Bronchial epithelial cell (primary cell): ENCODE results near the gene MICAL3. TPM values are rescaled to one million over a fixed set of nuclear protein-coding genes. Genes with fewer than 3 reads are reported as not detected.
A peak's percentile ranks its signal among the peaks of the same experiment; 100 is the strongest.

Source experiments
- DNase-seq: peaks from one replicate; pipeline ENCODE4 v3.0.0-alpha.2; 2010; ENCODE audit warnings: low read depth
- FAIRE-seq: peaks from 2 replicates; lab custom pipeline; 2011; peaks lifted over from hg19 to GRCh38; lab: Jason Lieb, UNC
- H3K27me3 ChIP-seq: 2 replicates; pipeline ENCODE4 v1.5.1; 2011; ENCODE audit warnings: low read length; ENCODE audit not compliant: control insufficient read depth, insufficient read depth
- H3K36me3 ChIP-seq: 2 replicates; pipeline ENCODE4 v1.5.1; 2011; ENCODE audit warnings: low read length; ENCODE audit not compliant: control insufficient read depth, insufficient read depth
- H3K4me3 ChIP-seq: 2 replicates; pipeline ENCODE4 v1.5.1; 2011; ENCODE audit warnings: mild to moderate bottlenecking, low read depth, low read length, control low read depth
- CTCF ChIP-seq: IDR thresholded peaks from 2 replicates; pipeline ENCODE4 v1.5.1; 2011; ENCODE audit warnings: mild to moderate bottlenecking, moderate library complexity, low read length, control low read depth, inconsistent platforms; ENCODE audit not compliant: insufficient read depth, severe bottlenecking
- total RNA-seq: library from RNA; depleted of rRNA; stranded (reverse); fragments of >200 nt; gene quantifications from 2 replicates; pipeline ENCODE4 v1.2.1, GENCODE V29; 2014

MICAL3 gene
- total RNA-seq, 1 donor from 2014 or later: 13.4 TPM

DNA sequence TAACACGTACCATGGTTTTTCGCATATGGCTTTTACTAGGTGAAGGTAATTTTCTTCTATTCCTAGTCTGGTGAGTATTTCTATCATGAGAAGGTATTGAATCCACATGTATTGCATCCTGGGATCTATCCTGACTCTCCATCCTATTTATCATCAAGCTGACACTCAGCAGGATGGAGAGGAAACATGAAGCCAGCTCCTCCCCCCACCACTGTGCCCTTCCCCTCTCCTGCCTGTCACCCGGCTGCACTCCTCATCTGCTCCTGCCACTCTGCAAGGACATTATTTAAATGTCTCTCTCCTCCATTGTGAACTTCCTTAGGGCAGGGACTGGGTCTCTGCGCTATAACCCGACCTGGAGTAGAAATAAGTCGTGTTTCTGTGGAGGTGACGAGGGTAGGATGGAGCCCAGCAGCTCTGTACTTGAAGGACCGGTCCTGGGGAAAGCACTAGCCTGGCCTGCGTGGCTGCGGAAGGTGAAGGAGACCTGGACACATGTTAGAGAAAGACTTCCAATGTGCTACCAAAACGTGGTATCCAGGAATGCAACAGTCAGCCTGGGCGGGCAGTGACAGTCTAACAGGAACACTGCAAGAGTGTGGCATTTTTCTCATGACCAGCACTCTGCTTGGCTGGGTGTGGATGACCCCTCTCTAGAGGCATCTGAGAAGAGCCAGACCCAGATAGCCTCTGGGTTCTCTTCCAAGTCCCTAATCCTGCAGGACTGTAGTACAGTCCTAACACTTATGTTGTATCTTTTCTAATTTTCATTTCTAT is 111.2 kb downstream of the MICAL3 start:
- Histone ChIP-seq H3K36me3 (no peaks in the 10 kb centered on the region), H3K27me3 (no peaks in the 10 kb centered on the region), H3K4me3 (no peak overlapping the region)
- DNase-seq: no peak
- no peak for FAIRE-seq
- TF ChIP-seq CTCF: no peak

- FAIRE-seq (no peak), DNase-seq (no peak)
- Histone ChIP-seq H3K4me3 (no peak overlapping the region), H3K36me3 (no peaks in the 10 kb centered on the region), H3K27me3 (no peaks in the 10 kb centered on the region)
- TF ChIP-seq CTCF: no peak
Measured at GRCh38 chr22:17911887-17912286, 112.5 kb downstream of the MICAL3 start.

- no peak for FAIRE-seq
- no peak for DNase-seq
- Histone ChIP-seq H3K27me3 (no peaks in the 10 kb centered on the region), H3K36me3 (peaks cover 2% of the 10 kb centered on the region), H3K4me3 (no peak overlapping the region)
- no peak for TF ChIP-seq CTCF
Measured at GRCh38 chr22:17911312-17911705, 113.1 kb downstream of the MICAL3 start.

DNA sequence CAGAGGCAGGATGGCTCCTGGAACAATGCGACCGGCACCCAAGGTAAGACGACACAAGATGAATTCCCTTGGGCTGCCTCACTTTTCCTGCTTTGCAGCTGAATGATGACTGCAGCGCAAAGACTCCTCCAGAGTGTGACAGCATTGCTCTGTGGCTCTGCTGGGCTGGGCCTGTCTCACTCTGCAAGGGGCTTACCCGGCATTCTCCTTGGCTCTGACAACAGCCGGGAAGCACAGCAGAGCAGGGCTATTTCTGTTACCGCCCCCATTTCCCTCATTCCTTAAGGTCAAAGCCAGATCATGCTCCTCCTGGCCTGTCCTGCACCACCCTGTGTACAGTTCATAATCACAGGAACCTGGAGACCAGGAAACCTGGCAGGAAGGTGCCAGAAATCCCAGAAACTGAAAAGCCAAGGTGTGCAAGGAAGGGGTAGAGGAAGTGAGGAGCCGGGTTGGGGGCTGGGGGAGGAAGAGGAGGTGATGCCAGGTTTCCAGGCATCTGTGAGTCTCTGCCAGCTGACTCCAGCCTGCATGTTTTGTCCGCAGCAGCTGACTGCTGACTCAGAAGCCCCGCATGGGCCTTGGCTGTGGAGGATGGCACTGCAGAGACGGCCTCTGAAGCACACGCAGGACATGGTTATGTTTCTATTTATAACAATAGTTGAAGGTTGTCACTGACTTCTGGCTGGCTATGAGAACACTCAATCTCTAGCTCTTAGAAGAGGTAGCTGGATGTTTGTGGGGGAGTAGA is 113.6 kb downstream of the MICAL3 start:
- DNase-seq (peak; percentile 66), FAIRE-seq (no peak)
- TF ChIP-seq CTCF: peak; percentile 32
- Histone ChIP-seq H3K27me3 (no peaks in the 10 kb centered on the region), H3K36me3 (peaks cover 6% of the 10 kb centered on the region), H3K4me3 (no peak overlapping the region)

DNA sequence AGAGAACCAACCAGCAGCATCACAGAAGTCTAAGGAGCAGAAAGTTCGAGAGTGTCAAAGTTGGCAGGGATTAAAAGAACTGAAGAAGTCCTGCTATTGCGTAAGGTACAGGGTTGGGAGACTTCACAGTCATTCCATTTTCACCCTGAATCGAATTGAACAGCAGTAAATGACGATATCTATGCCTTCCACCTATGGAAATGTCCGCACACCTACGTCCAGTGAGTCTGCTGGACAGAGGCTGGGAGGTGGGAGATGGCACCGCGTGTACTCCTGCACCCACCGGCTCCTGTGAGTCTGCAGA is 116.7 kb downstream of the MICAL3 start:
- FAIRE-seq (no peak), DNase-seq (no peak)
- no peak overlapping the region for H3K4me3 ChIP-seq
- TF ChIP-seq CTCF: no peak
- H3K36me3 ChIP-seq: peaks cover 20% of the 10 kb centered on the region
- H3K27me3 ChIP-seq: no peaks in the 10 kb centered on the region
